ENCODE measurements around the gene TMEM52. TPM values are rescaled to one million over a fixed set of nuclear protein-coding genes. Genes with fewer than 3 reads are reported as not detected.

Gene TMEM52
- total RNA-seq, 4 donors from 2014 or later: 1.7 TPM; not detected in 3

GRCh38 chr1:1955621-1956094 is 36.6 kb upstream of the TMEM52 start:
- Histone ChIP-seq H3K27ac (no peak overlapping the region), H3K4me3 (no peak overlapping the region), H3K27me3 (no peaks in the 10 kb centered on the region), H3K9me3 (no peaks in the 10 kb centered on the region), H3K36me3 (no peaks in the 10 kb centered on the region), H3K4me1 (no peaks in the 10 kb centered on the region)
- TF ChIP-seq POLR2A (IDR thresholded peaks at IDR 0.05): no peak
- TF ChIP-seq, protein P1, sequence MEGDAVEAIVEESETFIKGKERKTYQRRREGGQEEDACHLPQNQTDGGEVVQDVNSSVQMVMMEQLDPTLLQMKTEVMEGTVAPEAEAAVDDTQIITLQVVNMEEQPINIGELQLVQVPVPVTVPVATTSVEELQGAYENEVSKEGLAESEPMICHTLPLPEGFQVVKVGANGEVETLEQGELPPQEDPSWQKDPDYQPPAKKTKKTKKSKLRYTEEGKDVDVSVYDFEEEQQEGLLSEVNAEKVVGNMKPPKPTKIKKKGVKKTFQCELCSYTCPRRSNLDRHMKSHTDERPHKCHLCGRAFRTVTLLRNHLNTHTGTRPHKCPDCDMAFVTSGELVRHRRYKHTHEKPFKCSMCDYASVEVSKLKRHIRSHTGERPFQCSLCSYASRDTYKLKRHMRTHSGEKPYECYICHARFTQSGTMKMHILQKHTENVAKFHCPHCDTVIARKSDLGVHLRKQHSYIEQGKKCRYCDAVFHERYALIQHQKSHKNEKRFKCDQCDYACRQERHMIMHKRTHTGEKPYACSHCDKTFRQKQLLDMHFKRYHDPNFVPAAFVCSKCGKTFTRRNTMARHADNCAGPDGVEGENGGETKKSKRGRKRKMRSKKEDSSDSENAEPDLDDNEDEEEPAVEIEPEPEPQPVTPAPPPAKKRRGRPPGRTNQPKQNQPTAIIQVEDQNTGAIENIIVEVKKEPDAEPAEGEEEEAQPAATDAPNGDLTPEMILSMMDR (IDR thresholded peaks at IDR 0.05): no peak
- no peak for DNase-seq
- intact Hi-C loops (cut with DNase I; ENCODE audit: low total_unique reads): no loop called here

DNA sequence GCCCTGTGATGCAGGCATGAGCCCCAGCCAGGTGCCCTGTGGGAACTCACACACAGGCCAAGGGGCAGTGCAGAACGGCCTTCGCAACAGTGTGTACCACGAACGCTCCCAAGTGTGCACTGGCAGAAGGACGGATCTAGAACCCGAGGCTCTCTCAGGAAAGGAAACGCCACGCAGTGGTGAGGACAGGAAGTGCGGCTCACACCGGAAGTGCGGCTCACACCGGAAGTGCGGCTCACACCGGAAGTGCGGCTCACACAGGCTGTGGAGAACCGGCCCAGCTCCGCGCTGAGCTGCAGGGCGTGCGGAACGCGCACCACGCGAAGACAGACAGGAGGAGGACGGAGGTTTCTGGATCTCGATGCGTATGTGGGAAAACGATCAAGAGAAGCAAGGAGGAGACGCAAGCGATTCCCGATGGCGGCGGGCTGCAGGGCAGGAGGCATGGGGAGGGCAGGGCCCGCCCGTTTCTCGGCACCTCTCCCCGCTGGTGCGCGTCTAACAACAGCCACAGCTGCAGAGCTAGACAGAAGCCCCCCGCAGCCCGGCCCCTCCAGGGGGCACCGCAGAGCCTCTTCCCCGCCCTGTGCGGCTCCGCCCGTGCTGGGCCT is 35.9 kb upstream of the TMEM52 start:
- H3K4me1 ChIP-seq: no peaks in the 10 kb centered on the region
- no peaks in the 10 kb centered on the region for H3K36me3 ChIP-seq
- no peak for DNase-seq
- intact Hi-C loops (cut with DNase I; ENCODE audit: low total_unique reads): no loop called here
- no peaks in the 10 kb centered on the region for H3K27me3 ChIP-seq
- H3K27ac ChIP-seq: no peak overlapping the region
- TF ChIP-seq, protein P1 (IDR thresholded peaks at IDR 0.05): no peak
- TF ChIP-seq POLR2A (IDR thresholded peaks at IDR 0.05): no peak
- H3K9me3 ChIP-seq: no peaks in the 10 kb centered on the region
- H3K4me3 ChIP-seq: no peak overlapping the region

DNA sequence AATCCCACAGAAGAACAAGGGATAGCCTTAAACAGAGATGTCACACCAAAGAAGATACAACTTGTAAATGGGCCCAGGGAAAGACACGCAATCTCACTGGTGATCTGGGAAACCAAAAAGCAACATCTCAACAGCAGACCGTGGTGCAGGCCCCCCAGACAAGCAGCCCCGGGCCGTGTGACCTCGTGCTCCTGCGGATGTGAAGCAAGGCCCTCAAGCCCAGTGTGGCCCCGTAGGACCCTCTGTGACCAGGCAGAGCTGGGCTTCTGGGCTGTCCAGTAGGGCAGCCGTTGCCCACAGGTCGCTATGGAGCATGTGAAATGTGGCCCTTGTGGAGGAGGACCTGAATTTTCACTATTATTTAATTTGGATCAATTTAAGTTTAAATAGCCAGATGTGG is 34.9 kb upstream of the TMEM52 start:
- TF ChIP-seq POLR2A (IDR thresholded peaks at IDR 0.05): no peak
- TF ChIP-seq, protein P1 (IDR thresholded peaks at IDR 0.05): no peak
- H3K9me3 ChIP-seq: no peaks in the 10 kb centered on the region
- intact Hi-C loops (cut with DNase I; ENCODE audit: low total_unique reads): no loop called here
- H3K27me3 ChIP-seq: no peaks in the 10 kb centered on the region
- H3K36me3 ChIP-seq: no peaks in the 10 kb centered on the region
- H3K4me1 ChIP-seq: no peaks in the 10 kb centered on the region
- no peak overlapping the region for H3K4me3 ChIP-seq
- DNase-seq: no peak
- H3K27ac ChIP-seq: no peak overlapping the region

DNA sequence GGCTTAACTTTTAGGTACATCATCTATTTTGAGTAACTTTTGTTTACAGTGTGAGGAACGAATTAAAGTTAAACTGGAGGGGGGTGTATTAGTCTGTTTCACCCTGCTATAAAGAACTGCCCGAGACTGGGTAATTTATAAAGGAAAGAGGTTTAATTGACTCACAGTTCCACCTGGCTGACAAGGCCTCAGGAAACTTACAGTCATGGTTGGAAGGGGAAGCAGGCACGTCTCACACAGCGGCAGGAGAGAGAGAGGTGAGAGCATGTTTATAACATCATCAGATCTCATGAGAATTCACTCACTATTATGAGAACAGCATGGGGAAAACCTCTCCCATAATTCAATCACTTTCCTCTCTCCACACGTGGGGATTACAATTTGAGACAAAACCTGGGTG is 31.9 kb upstream of the TMEM52 start:
- H3K27ac ChIP-seq: no peak overlapping the region
- no peak for DNase-seq
- intact Hi-C loops (cut with DNase I; ENCODE audit: low total_unique reads): no loop called here
- no peaks in the 10 kb centered on the region for H3K9me3 ChIP-seq
- TF ChIP-seq, protein P1 (IDR thresholded peaks at IDR 0.05): no peak
- TF ChIP-seq POLR2A (IDR thresholded peaks at IDR 0.05): no peak
- no peak overlapping the region for H3K4me3 ChIP-seq
- no peaks in the 10 kb centered on the region for H3K36me3 ChIP-seq
- H3K27me3 ChIP-seq: no peaks in the 10 kb centered on the region
- no peaks in the 10 kb centered on the region for H3K4me1 ChIP-seq

- intact Hi-C loops (cut with DNase I; ENCODE audit: low total_unique reads): no loop called here
- DNase-seq: no peak
- Histone ChIP-seq H3K9me3 (no peaks in the 10 kb centered on the region), H3K36me3 (no peaks in the 10 kb centered on the region), H3K27ac (no peak overlapping the region), H3K4me3 (no peak overlapping the region), H3K27me3 (no peaks in the 10 kb centered on the region), H3K4me1 (no peaks in the 10 kb centered on the region)
- TF ChIP-seq, protein P1 (IDR thresholded peaks at IDR 0.05): no peak
- no peak for TF ChIP-seq POLR2A (IDR thresholded peaks at IDR 0.05)
Observed at GRCh38 chr1:1948783-1949182, 29.7 kb upstream of the TMEM52 start.
